AG09309 (cell line): ENCODE measurements around the gene SSTR1.

Source experiments
- DNase-seq: peaks from one replicate; pipeline ENCODE4 v3.0.0-alpha.2; 2010; ENCODE audit warnings: low read depth
- H3K4me3 ChIP-seq: 2 replicates; pipeline ENCODE4 v1.5.1; 2011; ENCODE audit warnings: mild to moderate bottlenecking, low read depth, low read length, moderate library complexity; ENCODE audit not compliant: control insufficient read depth
- TF ChIP-seq, protein P1 (sequence below): IDR thresholded peaks from 2 replicates; pipeline ENCODE4 v1.5.1; 2011; ENCODE audit warnings: mild to moderate bottlenecking, low read depth, low read length, inconsistent platforms; ENCODE audit not compliant: insufficient read depth, control insufficient read depth; ENCODE audit errors: missing control alignments

SSTR1 gene, protein sequence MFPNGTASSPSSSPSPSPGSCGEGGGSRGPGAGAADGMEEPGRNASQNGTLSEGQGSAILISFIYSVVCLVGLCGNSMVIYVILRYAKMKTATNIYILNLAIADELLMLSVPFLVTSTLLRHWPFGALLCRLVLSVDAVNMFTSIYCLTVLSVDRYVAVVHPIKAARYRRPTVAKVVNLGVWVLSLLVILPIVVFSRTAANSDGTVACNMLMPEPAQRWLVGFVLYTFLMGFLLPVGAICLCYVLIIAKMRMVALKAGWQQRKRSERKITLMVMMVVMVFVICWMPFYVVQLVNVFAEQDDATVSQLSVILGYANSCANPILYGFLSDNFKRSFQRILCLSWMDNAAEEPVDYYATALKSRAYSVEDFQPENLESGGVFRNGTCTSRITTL

DNA sequence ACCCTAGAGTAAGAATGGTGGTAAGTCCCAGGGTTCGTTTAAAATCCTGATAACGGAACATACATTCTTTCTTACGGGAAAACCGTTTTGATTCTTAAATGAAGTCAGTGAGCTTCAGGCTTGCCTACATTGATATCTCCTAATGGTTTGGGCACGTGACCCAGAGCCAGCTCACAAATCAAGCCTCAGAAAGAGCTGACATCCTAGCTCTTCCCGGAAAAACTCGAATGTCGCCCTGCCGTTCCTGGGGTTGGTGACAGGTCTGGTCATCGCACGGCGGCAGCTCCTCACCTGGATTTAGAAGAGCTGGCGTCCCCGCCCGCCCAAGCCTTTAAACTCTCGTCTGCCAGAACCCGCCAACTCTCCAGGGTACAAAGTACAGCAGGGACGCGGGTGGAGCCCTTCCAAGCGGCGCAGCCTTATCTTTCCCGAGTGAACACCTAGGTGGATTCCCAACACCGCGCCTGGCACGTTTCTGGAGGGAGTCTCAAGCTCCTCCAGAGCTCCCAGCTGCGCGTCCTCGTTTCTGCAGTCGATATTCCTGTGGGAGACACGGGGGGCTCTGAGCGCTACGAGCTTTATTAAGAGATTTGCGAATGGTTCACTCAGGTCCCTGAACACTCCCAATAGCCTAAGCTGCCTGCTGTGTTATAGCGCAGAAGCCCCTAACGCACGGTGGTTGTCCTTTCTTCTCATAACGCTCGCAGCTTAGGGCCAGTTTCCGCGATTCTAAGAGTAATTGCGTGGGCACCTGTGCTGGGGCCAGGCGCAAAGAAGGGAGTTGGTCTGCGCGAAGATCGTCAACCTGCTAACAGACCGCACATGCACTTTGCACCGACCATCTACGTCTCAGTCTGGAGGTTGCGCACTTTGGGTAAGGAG is at the start of gene SSTR1:
SSTR1 (plus strand) TSS at position 169 of the 882 bp plus-strand sequence. CDS start 1,486 bp downstream, outside the sequence.
- no peak for DNase-seq
- TF ChIP-seq, protein P1, sequence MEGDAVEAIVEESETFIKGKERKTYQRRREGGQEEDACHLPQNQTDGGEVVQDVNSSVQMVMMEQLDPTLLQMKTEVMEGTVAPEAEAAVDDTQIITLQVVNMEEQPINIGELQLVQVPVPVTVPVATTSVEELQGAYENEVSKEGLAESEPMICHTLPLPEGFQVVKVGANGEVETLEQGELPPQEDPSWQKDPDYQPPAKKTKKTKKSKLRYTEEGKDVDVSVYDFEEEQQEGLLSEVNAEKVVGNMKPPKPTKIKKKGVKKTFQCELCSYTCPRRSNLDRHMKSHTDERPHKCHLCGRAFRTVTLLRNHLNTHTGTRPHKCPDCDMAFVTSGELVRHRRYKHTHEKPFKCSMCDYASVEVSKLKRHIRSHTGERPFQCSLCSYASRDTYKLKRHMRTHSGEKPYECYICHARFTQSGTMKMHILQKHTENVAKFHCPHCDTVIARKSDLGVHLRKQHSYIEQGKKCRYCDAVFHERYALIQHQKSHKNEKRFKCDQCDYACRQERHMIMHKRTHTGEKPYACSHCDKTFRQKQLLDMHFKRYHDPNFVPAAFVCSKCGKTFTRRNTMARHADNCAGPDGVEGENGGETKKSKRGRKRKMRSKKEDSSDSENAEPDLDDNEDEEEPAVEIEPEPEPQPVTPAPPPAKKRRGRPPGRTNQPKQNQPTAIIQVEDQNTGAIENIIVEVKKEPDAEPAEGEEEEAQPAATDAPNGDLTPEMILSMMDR, result no peak
- peak within 1 kb of the TSS; percentile 84 for H3K4me3 ChIP-seq

DNA sequence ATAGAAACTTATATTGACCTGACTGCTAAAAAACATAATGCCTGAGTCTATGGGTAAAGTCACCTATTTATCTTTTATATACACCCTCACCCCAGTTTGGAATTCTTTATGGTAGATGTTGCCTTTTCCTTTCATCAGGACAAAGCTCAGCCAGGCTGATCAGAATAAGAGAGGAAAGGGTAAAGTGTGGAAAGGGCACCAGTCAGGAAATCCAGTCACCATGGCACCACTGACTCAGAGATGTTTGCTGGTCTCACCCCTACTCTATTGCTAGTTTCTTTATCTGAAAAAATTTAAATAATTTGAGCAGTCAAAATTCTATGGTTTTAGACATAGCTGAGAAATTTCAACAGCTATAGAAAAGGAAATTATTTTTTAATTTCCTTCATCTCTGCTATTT is 49.2 kb upstream of the SSTR1 start:
- no peak for DNase-seq
- H3K4me3 ChIP-seq, result no peak overlapping the region
- TF ChIP-seq, protein P1, result no peak

DNA sequence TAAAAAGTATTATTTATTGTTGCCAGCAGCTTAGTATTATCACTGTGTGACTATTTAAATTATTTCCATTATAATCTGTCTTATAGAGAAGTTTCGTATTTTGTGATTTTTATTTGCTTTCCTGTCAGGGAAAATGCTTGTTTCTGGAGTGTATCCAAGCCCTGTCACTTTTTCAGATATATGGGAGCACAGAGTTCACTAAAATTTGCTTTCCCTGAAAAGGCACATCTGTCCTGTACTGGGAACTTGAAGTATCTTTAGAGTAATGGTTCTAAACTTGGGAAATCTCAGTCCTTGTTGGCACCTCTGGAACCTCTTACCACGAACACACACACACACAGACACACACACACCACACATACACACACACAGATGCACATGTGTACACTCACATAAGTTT is 39.3 kb upstream of the SSTR1 start:
- DNase-seq, result no peak
- TF ChIP-seq, protein P1, result no peak
- H3K4me3 ChIP-seq, result no peak overlapping the region

DNA sequence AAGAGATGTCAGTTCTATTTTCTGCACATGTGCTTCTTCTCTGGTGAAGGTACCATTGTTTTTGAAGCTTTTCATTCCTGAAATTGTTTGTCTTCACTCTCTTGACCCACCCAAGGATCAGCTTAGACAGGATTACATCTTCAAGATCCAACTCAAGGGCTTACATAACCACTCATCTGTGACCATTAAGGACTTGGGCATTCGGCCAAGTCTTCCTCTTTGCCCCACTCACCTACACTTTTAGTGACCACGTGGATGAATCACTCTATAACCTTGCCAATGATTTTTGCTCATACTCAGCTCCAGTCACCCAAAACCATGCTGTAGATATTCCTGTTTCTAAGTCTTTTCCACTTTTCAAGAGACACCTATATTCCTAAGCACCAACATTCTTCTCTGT is 36.5 kb upstream of the SSTR1 start:
- H3K4me3 ChIP-seq, result no peak overlapping the region
- peak; percentile 16 for DNase-seq
- TF ChIP-seq, protein P1, result no peak

DNA sequence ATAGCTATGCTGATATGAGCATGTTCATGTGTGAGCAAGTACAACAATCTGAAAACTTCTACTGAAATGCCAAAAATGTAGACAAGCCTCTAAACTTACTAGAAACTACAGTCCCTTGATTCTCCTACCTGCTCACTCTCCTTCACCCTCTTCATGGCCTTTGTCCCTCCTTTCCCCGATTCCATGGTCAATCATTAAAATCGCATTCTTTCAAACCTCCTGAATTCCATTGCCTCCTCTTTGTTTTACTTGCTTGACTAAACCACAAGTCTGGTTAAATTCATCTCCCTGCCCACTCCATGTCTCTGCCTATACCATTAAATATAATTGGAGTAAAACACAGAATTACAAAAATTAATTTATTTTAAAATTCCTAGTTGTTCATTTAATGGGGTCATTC is 33.0 kb upstream of the SSTR1 start:
- TF ChIP-seq, protein P1, result no peak
- DNase-seq, result no peak
- no peak overlapping the region for H3K4me3 ChIP-seq

DNA sequence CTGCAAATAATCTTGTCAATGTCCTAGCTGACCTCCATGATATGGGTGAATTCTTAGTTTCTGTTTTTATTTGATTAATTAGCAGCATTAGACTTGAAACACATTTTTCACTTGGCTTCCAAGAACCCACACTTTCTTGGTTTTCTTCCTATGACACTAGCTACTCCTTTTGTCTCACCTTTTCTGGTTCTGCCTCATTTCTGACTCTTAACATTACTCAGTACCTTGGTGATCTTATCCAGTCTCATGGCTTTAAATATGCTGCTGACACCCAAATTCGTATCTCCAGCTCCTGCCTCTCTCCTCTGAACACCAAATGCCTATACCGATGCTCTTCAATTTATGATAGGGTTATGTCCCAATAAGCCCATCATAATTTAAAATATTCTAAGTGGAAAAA is 32.0 kb upstream of the SSTR1 start:
- H3K4me3 ChIP-seq, result no peak overlapping the region
- no peak for DNase-seq
- TF ChIP-seq, protein P1, result no peak
